ENCODE data around the gene EPHB6.

The EPHB6 gene

GRCh38 chr7:142872106-142872675 lies 17.3 kb downstream of the EPHB6 start:
- no peak for TF ChIP-seq CTCF (IDR thresholded peaks at IDR 0.05; ENCODE audit: insufficient read depth, low read depth, low read length, missing control alignments)
- no peak overlapping the region for H3K4me3 ChIP-seq (ENCODE audit: low read length)
- no peak for DNase-seq (ENCODE audit: low read depth)

GRCh38 chr7:142873281-142873784 lies 18.5 kb downstream of the EPHB6 start:
- no peak overlapping the region for H3K4me3 ChIP-seq (ENCODE audit: low read length)
- TF ChIP-seq CTCF (IDR thresholded peaks at IDR 0.05; ENCODE audit: insufficient read depth, low read depth, low read length, missing control alignments), result peak; percentile 35
- no peak for DNase-seq (ENCODE audit: low read depth)

GRCh38 chr7:142873871-142874270 lies 19.0 kb downstream of the EPHB6 start:
- no peak for TF ChIP-seq CTCF (IDR thresholded peaks at IDR 0.05; ENCODE audit: insufficient read depth, low read depth, low read length, missing control alignments)
- DNase-seq (ENCODE audit: low read depth), result no peak

GRCh38 chr7:142874409-142874808 lies 19.5 kb downstream of the EPHB6 start:
- no peak for TF ChIP-seq CTCF (IDR thresholded peaks at IDR 0.05; ENCODE audit: insufficient read depth, low read depth, low read length, missing control alignments)
- DNase-seq (ENCODE audit: low read depth), result no peak
- H3K4me3 ChIP-seq (ENCODE audit: low read length), result no peak overlapping the region

More at GRCh38 chr7:142873871-142874270, 19.0 kb downstream of the EPHB6 start:
- H3K4me3 ChIP-seq (ENCODE audit: low read length), result no peak overlapping the region

- no peak for TF ChIP-seq CTCF (IDR thresholded peaks at IDR 0.05; ENCODE audit: insufficient read depth, low read depth, low read length, missing control alignments)
- no peak overlapping the region for H3K4me3 ChIP-seq (ENCODE audit: low read length)
- DNase-seq (ENCODE audit: low read depth), result no peak
These were observed 20.0 kb downstream of the EPHB6 start for GRCh38 chr7:142874837-142875236.

- no peak for TF ChIP-seq CTCF (IDR thresholded peaks at IDR 0.05; ENCODE audit: insufficient read depth, low read depth, low read length, missing control alignments)
- H3K4me3 ChIP-seq (ENCODE audit: low read length), result no peak overlapping the region
- DNase-seq (ENCODE audit: low read depth), result no peak
These were observed 20.6 kb downstream of the EPHB6 start for GRCh38 chr7:142875456-142875855.

Data from epithelial cell of esophagus (primary cell).